Liver (tissue), 9 donors: ENCODE results near the gene HMG20B. TPM values are rescaled to one million over a fixed set of nuclear protein-coding genes. Genes with fewer than 3 reads are reported as not detected.

ENCODE experiments used
- DNase-seq: peaks from one replicate; pipeline ENCODE4 v3.0.0-alpha.2; 2017; ENCODE audit warnings: low spot score
- H3K27ac ChIP-seq, 2 donors: one replicate each; pipeline ENCODE4 v1.7.0; 2013; ENCODE audit warnings: inconsistent platforms in 2 of 2, low read length in 2 of 2, control low read depth in 1 of 2, low read depth in 1 of 2, mild to moderate bottlenecking in 1 of 2
- H3K27me3 ChIP-seq, 4 donors: one replicate each; pipeline versions ENCODE4 v1.6.1 to v1.7.0; 2013; ENCODE audit warnings: low read length in 3 of 4, inconsistent platforms in 1 of 4, mild to moderate bottlenecking in 1 of 4, moderate library complexity in 1 of 4; ENCODE audit not compliant: control insufficient read depth in 4 of 4, insufficient read depth in 4 of 4
- H3K36me3 ChIP-seq, 4 donors: one replicate each; pipeline versions ENCODE4 v1.6.1 to v1.7.0; 2013; ENCODE audit warnings: low read length in 3 of 4, mild to moderate bottlenecking in 3 of 4, low read depth in 1 of 4, moderate library complexity in 1 of 4; ENCODE audit not compliant: control insufficient read depth in 4 of 4, insufficient read depth in 3 of 4
- H3K4me1 ChIP-seq, 4 donors: one replicate each; pipeline versions ENCODE4 v1.6.1 to v1.7.0; 2013; ENCODE audit warnings: low read length in 3 of 4, mild to moderate bottlenecking in 3 of 4, moderate library complexity in 1 of 4; ENCODE audit not compliant: control insufficient read depth in 4 of 4, insufficient read depth in 4 of 4
- H3K4me3 ChIP-seq, 3 donors: one replicate each; pipeline versions ENCODE4 v1.6.1 to v1.7.0; 2013; ENCODE audit warnings: low read length in 3 of 3, control low read depth in 1 of 3, low read depth in 1 of 3, mild to moderate bottlenecking in 1 of 3
- H3K9ac ChIP-seq, 2 donors: one replicate each; pipeline ENCODE4 v1.7.0; 2013; ENCODE audit warnings: low read length in 2 of 2, mild to moderate bottlenecking in 2 of 2, moderate library complexity in 2 of 2, control low read depth in 1 of 2, low read depth in 1 of 2
- H3K9me3 ChIP-seq, 4 donors: one replicate each; pipeline versions ENCODE4 v1.6.1 to v1.7.0; 2013; ENCODE audit warnings: low read length in 3 of 4; ENCODE audit not compliant: control insufficient read depth in 4 of 4
- ATF3 ChIP-seq: IDR thresholded peaks from 2 replicates; pipeline ENCODE4 v1.6.1; 2016; ENCODE audit warnings: antibody characterized with exemption
- EGR1 ChIP-seq, 2 donors: IDR thresholded peaks; 2 replicates each; pipeline ENCODE4 v1.6.1; 2016 to 2018; ENCODE audit warnings: antibody characterized with exemption in 2 of 2, low read depth in 2 of 2
- FOXA1 ChIP-seq: IDR thresholded peaks from 2 replicates; pipeline ENCODE4 v1.6.1; 2016; ENCODE audit warnings: antibody characterized with exemption
- FOXA2 ChIP-seq: IDR thresholded peaks from 2 replicates; pipeline ENCODE4 v1.6.1; 2016; ENCODE audit warnings: antibody characterized with exemption
- GABPA ChIP-seq, 2 donors: IDR thresholded peaks in 1 of 2; conservative IDR thresholded peaks in 1 of 2; 2 replicates each; pipeline ENCODE4 v1.6.1; 2016; ENCODE audit warnings: antibody characterized with exemption in 2 of 2, mild to moderate bottlenecking in 1 of 2, moderate library complexity in 1 of 2
- HNF4A ChIP-seq, 2 donors: conservative IDR thresholded peaks; 2 replicates each; pipeline ENCODE4 v1.6.1; 2016; ENCODE audit warnings: antibody characterized with exemption in 2 of 2, mild to moderate bottlenecking in 2 of 2
- HNF4G ChIP-seq: IDR thresholded peaks from 2 replicates; pipeline ENCODE4 v1.6.1; 2016; ENCODE audit warnings: antibody characterized with exemption
- JUND ChIP-seq, 2 donors: IDR thresholded peaks; 2 replicates each; pipeline ENCODE4 v1.6.1; 2016; ENCODE audit warnings: antibody characterized with exemption in 2 of 2
- NR2F2 ChIP-seq: IDR thresholded peaks from 2 replicates; pipeline ENCODE4 v1.6.1; 2016; ENCODE audit warnings: antibody characterized with exemption
- RAD21 ChIP-seq, 2 donors: IDR thresholded peaks; 2 replicates each; pipeline ENCODE4 v1.6.1; 2016; ENCODE audit warnings: antibody characterized with exemption in 2 of 2, mild to moderate bottlenecking in 2 of 2
- REST ChIP-seq: IDR thresholded peaks from 2 replicates; pipeline ENCODE4 v1.6.1; 2016; ENCODE audit warnings: antibody characterized with exemption, mild to moderate bottlenecking
- RXRA ChIP-seq, 2 donors: IDR thresholded peaks; 2 replicates each; pipeline ENCODE4 v1.6.1; 2017 to 2018; ENCODE audit warnings: antibody characterized with exemption in 2 of 2, mild to moderate bottlenecking in 1 of 2
- SP1 ChIP-seq: IDR thresholded peaks from 2 replicates; pipeline ENCODE4 v1.6.1; 2018; ENCODE audit warnings: antibody characterized with exemption, mild to moderate bottlenecking
- TAF1 ChIP-seq: conservative IDR thresholded peaks from 2 replicates; pipeline ENCODE4 v1.6.1; 2016; ENCODE audit warnings: antibody characterized with exemption, mild to moderate bottlenecking
- YY1 ChIP-seq: IDR thresholded peaks from 2 replicates; pipeline ENCODE4 v1.6.1; 2016; ENCODE audit warnings: antibody characterized with exemption, mild to moderate bottlenecking
- WGBS: extraction: QIAGEN DNeasy Blood & Tissue Kit; methylation state at CpG from one replicate; pipeline ENCODE4 v1.1.7; 2013; 5-methylcytosine and 5-hydroxymethylcytosine counted together
- polyA plus RNA-seq, 2 donors: library from polyadenylated mRNA; stranded (reverse) in 1 of 2; unstranded in 1 of 2; fragments of 200-250 nt in 1 of 2; fragments of >200 nt in 1 of 2; fragmentation: Nextera tagmentation in 1 of 2; extraction: Ambion mirVana in 1 of 2; gene quantifications; one replicate each; pipeline versions ENCODE4 v1.2.1 to v1.2.3, GENCODE V29; 2013 to 2015
- total RNA-seq, 2 donors: library from RNA; depleted of rRNA; stranded (reverse); fragments of >200 nt; gene quantifications; one replicate each; pipeline ENCODE4 v1.2.3, GENCODE V29; 2014
- TF ChIP-seq, protein P1 (sequence below): IDR thresholded peaks from 2 replicates; pipeline ENCODE4 v1.6.1; 2016; ENCODE audit warnings: antibody characterized with exemption
- TF ChIP-seq, protein P2 (sequence below): fragments of 150-350 bp; IDR thresholded peaks from 2 replicates; pipeline ENCODE4 v1.5.1; 2017; ENCODE audit warnings: improper control_type of control experiment, low read depth, low read length; ENCODE audit not compliant: missing input control
- TF ChIP-seq, protein P3 (sequence below): IDR thresholded peaks from 2 replicates; pipeline ENCODE4 v1.6.1; 2016; ENCODE audit warnings: antibody characterized with exemption
- donor health status: healthy.
- donor health status: healthy.
- donor health status: healthy.
- donor health status: healthy.
- donor health status: healthy.

The HMG20B gene
- total and polyA plus RNA-seq, 4 donors: 28.6 to 35.1 (median 30.5) TPM

- no peak overlapping the region for H3K27ac ChIP-seq
- no peak for TF ChIP-seq FOXA1
- TF ChIP-seq, protein P1, sequence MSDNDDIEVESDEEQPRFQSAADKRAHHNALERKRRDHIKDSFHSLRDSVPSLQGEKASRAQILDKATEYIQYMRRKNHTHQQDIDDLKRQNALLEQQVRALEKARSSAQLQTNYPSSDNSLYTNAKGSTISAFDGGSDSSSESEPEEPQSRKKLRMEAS: no peak
- TF ChIP-seq, protein P2, sequence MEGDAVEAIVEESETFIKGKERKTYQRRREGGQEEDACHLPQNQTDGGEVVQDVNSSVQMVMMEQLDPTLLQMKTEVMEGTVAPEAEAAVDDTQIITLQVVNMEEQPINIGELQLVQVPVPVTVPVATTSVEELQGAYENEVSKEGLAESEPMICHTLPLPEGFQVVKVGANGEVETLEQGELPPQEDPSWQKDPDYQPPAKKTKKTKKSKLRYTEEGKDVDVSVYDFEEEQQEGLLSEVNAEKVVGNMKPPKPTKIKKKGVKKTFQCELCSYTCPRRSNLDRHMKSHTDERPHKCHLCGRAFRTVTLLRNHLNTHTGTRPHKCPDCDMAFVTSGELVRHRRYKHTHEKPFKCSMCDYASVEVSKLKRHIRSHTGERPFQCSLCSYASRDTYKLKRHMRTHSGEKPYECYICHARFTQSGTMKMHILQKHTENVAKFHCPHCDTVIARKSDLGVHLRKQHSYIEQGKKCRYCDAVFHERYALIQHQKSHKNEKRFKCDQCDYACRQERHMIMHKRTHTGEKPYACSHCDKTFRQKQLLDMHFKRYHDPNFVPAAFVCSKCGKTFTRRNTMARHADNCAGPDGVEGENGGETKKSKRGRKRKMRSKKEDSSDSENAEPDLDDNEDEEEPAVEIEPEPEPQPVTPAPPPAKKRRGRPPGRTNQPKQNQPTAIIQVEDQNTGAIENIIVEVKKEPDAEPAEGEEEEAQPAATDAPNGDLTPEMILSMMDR: no peak
- no peak for TF ChIP-seq REST
- no peak for TF ChIP-seq HNF4G
- TF ChIP-seq HNF4A (conservative IDR thresholded peaks at IDR 0.05): no peak
- TF ChIP-seq ATF3: no peak
- TF ChIP-seq FOXA2: no peak
- no peak for TF ChIP-seq RAD21 (IDR thresholded peaks at IDR 0.05)
- TF ChIP-seq NR2F2: no peak
- TF ChIP-seq, protein P3, sequence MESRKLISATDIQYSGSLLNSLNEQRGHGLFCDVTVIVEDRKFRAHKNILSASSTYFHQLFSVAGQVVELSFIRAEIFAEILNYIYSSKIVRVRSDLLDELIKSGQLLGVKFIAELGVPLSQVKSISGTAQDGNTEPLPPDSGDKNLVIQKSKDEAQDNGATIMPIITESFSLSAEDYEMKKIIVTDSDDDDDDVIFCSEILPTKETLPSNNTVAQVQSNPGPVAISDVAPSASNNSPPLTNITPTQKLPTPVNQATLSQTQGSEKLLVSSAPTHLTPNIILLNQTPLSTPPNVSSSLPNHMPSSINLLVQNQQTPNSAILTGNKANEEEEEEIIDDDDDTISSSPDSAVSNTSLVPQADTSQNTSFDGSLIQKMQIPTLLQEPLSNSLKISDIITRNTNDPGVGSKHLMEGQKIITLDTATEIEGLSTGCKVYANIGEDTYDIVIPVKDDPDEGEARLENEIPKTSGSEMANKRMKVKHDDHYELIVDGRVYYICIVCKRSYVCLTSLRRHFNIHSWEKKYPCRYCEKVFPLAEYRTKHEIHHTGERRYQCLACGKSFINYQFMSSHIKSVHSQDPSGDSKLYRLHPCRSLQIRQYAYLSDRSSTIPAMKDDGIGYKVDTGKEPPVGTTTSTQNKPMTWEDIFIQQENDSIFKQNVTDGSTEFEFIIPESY: no peak
- TF ChIP-seq TAF1: no peak
- TF ChIP-seq YY1: no peak
- TF ChIP-seq GABPA (IDR thresholded peaks at IDR 0.05 in 1 of 2, conservative IDR thresholded peaks at IDR 0.05 in 1 of 2): no peak
- TF ChIP-seq SP1: no peak
- TF ChIP-seq EGR1 (IDR thresholded peaks at IDR 0.05; ENCODE audit: low read depth in 2 of 2): no peak
- TF ChIP-seq JUND (IDR thresholded peaks at IDR 0.05): no peak
- no peak for TF ChIP-seq RXRA (IDR thresholded peaks at IDR 0.05)
- peaks cover 0 to 12% (median 8%) of the 10 kb centered on the region in 4 donors for H3K36me3 ChIP-seq
- H3K9me3 ChIP-seq: no peaks in the 10 kb centered on the region
- DNase-seq: no peak
- H3K4me3 ChIP-seq: no peak overlapping the region
- H3K9ac ChIP-seq: no peak overlapping the region
- 93% methylated on average over 36 of the region's 36 CpGs for whole genome bisulfite sequencing
- H3K27me3 ChIP-seq: no peaks in the 10 kb centered on the region
- peaks cover 0 to 9% (median 1%) of the 10 kb centered on the region in 4 donors for H3K4me1 ChIP-seq
Measured at GRCh38 chr19:3547767-3548282, 24.9 kb upstream of the HMG20B start.
